NT2/D1 (cell line): ENCODE results near the gene NISCH.
A peak's percentile ranks its signal among the peaks of the same experiment; 100 is the strongest.

Source experiments
- DNase-seq: peaks from one replicate; pipeline ENCODE4 v3.0.0-alpha.2; 2011; ENCODE audit warnings: low read depth, low spot score
- H3K27me3 ChIP-seq: 2 replicates; pipeline ENCODE4 v1.6.0; 2011; ENCODE audit warnings: mild to moderate bottlenecking; ENCODE audit not compliant: insufficient read length, insufficient read depth
- H3K36me3 ChIP-seq: 2 replicates; pipeline ENCODE4 v1.6.1; 2011; ENCODE audit warnings: mild to moderate bottlenecking, low read length, mixed read lengths; ENCODE audit not compliant: insufficient read depth, insufficient read length
- H3K4me1 ChIP-seq: 2 replicates; pipeline ENCODE4 v1.5.1; 2011; ENCODE audit not compliant: insufficient read depth, insufficient read length
- H3K4me3 ChIP-seq: 2 replicates; pipeline ENCODE4 v1.5.1; 2011; ENCODE audit warnings: low read depth; ENCODE audit not compliant: insufficient read length
- H3K9ac ChIP-seq: 2 replicates; pipeline ENCODE4 v1.6.0; 2011; ENCODE audit warnings: low read depth; ENCODE audit not compliant: insufficient read length
- H3K9me3 ChIP-seq: 2 replicates; pipeline ENCODE4 v1.5.1; 2011; ENCODE audit warnings: mild to moderate bottlenecking, low read length; ENCODE audit not compliant: insufficient read depth
- SUZ12 ChIP-seq: IDR thresholded peaks from 2 replicates; pipeline ENCODE4 v1.6.1; 2011; ENCODE audit not compliant: insufficient read length, insufficient read depth; ENCODE audit errors: extremely low read depth
- YY1 ChIP-seq: IDR thresholded peaks from 2 replicates; pipeline ENCODE4 v1.6.1; 2011; ENCODE audit not compliant: insufficient read length, insufficient read depth
- ZNF274 ChIP-seq: IDR thresholded peaks from 2 replicates; pipeline ENCODE4 v1.6.1; 2011; ENCODE audit warnings: mild to moderate bottlenecking, low read depth, low read length

Gene NISCH

GRCh38 chr3:52530918-52531826, 75.8 kb downstream of the NISCH start:
- TF ChIP-seq SUZ12 (no peak), ZNF274 (no peak)
- Histone ChIP-seq H3K4me1 (peaks cover 27% of the 10 kb centered on the region), H3K27me3 (no peaks in the 10 kb centered on the region), H3K9ac (peak overlapping the region; percentile 96), H3K9me3 (no peaks in the 10 kb centered on the region), H3K36me3 (peaks cover 64% of the 10 kb centered on the region), H3K4me3 (peak overlapping the region; percentile 91)
- no peak for DNase-seq

- no peak for TF ChIP-seq SUZ12
- no peak for TF ChIP-seq YY1
- peaks cover 56% of the 10 kb centered on the region for H3K36me3 ChIP-seq
- peak overlapping the region; percentile 96 for H3K9ac ChIP-seq
These were observed 76.6 kb downstream of the NISCH start for GRCh38 chr3:52531860-52532516.

GRCh38 chr3:52532517-52532837, 77.1 kb downstream of the NISCH start:
- Histone ChIP-seq H3K4me1 (peaks cover 22% of the 10 kb centered on the region), H3K36me3 (peaks cover 52% of the 10 kb centered on the region), H3K27me3 (no peaks in the 10 kb centered on the region), H3K9me3 (no peaks in the 10 kb centered on the region), H3K4me3 (peak overlapping the region; percentile 91), H3K9ac (peak overlapping the region; percentile 96)
- no peak for TF ChIP-seq YY1
- TF ChIP-seq ZNF274 = no peak
- no peak for TF ChIP-seq SUZ12
- no peak for DNase-seq

More at GRCh38 chr3:52531860-52532516, 76.6 kb downstream of the NISCH start:
- Histone ChIP-seq H3K27me3 (no peaks in the 10 kb centered on the region), H3K9me3 (no peaks in the 10 kb centered on the region), H3K4me3 (peak overlapping the region; percentile 91), H3K4me1 (peaks cover 27% of the 10 kb centered on the region)
- no peak for DNase-seq

GRCh38 chr3:52532838-52533622, 77.6 kb downstream of the NISCH start:
- H3K4me1 ChIP-seq = peaks cover 18% of the 10 kb centered on the region
- H3K27me3 ChIP-seq = no peaks in the 10 kb centered on the region
- H3K36me3 ChIP-seq = peaks cover 52% of the 10 kb centered on the region
- TF ChIP-seq ZNF274 (no peak), SUZ12 (no peak), YY1 (no peak)
- DNase-seq = peak; percentile 13
- H3K9ac ChIP-seq = peak overlapping the region; percentile 96
- peak overlapping the region; percentile 91 for H3K4me3 ChIP-seq
- H3K9me3 ChIP-seq = no peaks in the 10 kb centered on the region

- H3K4me1 ChIP-seq = peaks cover 18% of the 10 kb centered on the region
- H3K4me3 ChIP-seq = peak within 1 kb of the TSS; percentile 91
- peaks cover 50% of the 10 kb centered on the region for H3K36me3 ChIP-seq
- H3K27me3 ChIP-seq = no peaks in the 10 kb centered on the region
- no peak for TF ChIP-seq SUZ12
- TF ChIP-seq ZNF274 = no peak
- TF ChIP-seq YY1 = peak; percentile 30
- H3K9ac ChIP-seq = peak within 1 kb of the TSS; percentile 96
- peak; percentile 23 for DNase-seq
- no peaks in the 10 kb centered on the region for H3K9me3 ChIP-seq
These were observed 78.3 kb downstream of the NISCH start, which contains the start of gene NT5DC2 for GRCh38 chr3:52533623-52534280. TSS of gene NT5DC2 (minus strand) at chr3:52533857. CDS start at chr3:52533737, 120 bp downstream.

- peak overlapping the region; percentile 83 for H3K9ac ChIP-seq
- H3K9me3 ChIP-seq = no peaks in the 10 kb centered on the region
- TF ChIP-seq YY1 = no peak
- TF ChIP-seq SUZ12 = no peak
- TF ChIP-seq ZNF274 = no peak
- DNase-seq = no peak
- H3K27me3 ChIP-seq = no peaks in the 10 kb centered on the region
- peaks cover 17% of the 10 kb centered on the region for H3K4me1 ChIP-seq
- H3K36me3 ChIP-seq = peaks cover 50% of the 10 kb centered on the region
- peak overlapping the region; percentile 54 for H3K4me3 ChIP-seq
These were observed 79.1 kb downstream of the NISCH start for GRCh38 chr3:52534281-52535183.
